Measurements from ENCODE around the gene DBH.
"Not testable (repeated sequence)": the region's sequence is repeated elsewhere in the genome, so short reads cannot be mapped to it uniquely, and the experiment has no call there.

Gene DBH

DNA sequence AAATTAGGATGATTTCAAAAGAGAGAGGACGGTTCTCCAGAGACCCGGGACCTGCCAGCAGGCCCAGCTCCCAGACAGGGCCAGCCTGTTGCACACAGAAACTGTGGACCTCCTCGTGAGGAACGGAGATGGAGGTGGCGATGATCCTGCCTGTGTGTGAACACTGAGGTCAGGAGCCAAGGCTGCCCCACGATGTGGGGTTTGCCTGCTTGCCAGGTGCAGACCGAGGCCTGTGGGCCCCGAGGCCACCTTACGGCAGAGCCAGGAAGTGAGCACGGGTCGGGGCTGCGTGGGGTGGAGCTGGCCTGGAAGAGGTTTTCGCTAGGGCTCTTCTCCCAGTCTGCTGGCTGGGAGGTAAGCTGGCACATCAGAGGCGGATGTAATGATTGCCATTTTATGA lies 31.3 kb upstream of the DBH start:
- DNase-seq, result peak; percentile 31 to 47

DNA sequence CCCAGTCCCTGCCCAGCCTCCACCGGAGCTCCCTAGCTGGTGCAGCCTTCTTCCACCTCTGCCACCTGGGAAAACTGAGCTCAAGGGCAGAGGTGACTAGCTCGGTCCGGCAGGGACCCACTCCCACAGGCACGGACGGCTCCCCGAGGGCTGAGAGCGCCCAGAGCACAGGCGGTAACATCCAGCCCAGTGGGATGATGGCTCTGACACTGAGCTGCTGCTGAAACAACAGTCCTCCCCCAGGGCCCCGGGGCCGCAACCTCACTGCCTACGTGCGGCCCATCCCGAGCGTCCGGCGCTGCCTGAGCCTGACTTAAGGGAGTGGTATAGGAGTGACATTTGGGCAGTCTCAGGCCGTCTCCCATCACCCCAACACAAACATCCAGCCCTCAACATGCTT lies 30.7 kb upstream of the DBH start:
- no peak for DNase-seq

DNA sequence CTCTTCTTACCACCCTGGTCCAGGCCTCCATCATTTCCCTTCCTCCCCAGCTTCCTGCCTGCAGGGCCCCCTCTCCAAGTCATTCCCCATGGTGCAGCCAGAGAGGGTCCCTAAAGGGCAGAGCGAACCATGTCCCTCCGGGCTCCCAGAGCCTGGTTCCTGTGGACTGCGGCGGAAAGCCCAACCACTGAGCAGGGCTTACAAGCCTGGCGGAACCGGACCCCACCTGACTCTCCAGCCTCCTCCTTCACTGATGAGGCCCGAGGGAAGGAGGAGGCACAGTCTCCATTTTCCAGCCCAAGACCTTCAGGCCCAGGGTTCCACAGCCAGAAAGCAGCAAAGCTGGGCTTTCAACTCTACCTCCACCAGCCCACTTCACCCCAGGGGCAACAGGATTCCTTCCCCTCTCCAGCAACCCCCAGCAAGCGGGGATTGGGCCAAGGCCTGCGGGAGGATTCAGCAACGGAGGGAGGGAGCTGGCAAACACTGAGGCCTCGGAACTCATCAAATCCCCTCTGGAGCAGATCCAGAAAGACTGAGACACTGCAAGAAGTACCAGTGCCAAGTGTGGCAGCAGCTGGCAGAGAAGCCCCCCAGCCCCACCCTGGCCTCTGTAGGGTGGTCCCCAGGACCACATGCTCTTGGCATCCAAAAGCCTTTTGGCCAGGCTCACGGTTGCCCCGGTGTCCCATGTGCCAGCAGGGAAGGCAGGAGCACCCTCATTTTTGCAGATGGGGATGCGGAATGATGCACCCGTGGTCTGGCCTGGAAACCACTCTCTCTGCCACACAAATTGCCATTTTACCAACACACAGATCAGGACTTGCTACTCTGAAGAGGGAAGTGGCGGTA lies 30.1 kb upstream of the DBH start:
- DNase-seq, result no peak

DNA sequence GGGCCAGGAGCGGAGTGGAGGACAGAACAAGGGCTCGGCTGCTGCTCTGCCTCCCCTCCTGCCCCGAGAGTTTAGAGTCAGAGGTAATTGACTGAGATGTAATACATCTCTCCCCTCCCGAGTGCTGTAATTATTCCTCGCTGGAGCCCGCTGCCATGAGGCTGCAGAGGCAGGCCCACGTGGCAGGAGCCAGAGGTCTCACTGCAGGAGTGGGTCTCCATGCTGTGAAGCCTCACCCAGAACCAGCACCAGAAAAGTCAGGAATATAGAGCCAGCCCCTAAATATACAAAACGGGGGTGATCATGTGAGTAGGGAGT lies 29.5 kb upstream of the DBH start:
- no peak for DNase-seq

DNA sequence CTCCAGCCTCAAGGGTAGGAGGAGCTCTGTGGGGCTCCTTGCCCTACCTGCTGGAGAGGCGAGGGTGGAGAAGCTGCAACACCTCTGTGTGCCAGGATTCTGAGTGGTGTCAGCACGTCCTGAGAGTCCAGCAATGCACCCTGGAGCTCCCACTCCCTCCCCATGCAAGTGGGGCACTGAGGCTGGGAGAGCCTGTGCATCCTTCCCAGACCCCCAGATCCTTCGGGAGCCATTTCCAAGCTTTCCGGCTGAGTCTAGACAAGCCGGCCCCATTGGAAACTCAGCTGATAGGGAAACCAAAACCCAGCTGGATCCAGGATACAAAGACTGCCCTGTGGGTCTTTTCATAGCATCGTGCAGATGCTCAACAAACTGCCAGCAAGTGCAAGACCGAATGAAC lies 28.8 kb upstream of the DBH start:
- DNase-seq, result no peak

DNA sequence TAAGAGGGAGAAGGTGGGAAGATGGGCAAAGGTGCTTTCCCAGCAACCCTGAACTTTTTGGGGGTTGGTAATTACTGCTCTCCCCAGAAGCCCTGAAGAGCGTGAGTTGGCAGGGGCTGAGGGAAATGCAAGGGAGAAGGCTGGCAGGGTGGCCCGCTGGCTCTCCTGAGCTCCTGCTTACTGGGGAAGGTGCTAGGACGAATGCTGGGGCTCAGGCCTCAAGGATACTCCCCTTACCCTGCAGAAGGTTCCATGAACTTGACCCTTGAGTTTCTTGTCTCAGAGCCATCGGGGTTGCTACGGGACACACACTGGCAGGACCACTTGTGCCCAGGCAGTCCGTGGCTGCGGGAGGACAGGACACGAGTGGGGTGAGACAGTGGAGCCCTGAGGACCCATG lies 28.2 kb upstream of the DBH start:
- DNase-seq, result no peak

DNA sequence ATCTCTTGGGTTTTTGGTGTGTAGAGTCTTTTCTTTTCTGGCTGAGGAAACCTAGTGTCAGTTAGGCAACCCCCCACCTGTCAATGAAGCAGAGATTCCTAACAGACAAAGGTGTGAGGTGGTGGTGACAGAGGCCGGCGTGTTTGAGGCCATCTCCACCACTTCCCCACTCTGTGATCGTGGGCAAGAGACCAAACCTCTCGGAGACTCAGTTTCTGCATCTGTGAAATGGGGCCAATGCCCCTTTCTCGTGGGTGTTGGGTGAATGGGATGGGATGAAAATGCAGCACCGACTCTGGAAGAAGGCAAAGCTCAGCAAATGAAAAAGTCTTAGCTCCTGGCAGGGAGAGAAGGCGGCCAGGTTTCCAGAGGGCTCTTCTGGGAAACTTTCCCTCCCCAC lies 27.8 kb upstream of the DBH start:
- no peak for DNase-seq

DNA sequence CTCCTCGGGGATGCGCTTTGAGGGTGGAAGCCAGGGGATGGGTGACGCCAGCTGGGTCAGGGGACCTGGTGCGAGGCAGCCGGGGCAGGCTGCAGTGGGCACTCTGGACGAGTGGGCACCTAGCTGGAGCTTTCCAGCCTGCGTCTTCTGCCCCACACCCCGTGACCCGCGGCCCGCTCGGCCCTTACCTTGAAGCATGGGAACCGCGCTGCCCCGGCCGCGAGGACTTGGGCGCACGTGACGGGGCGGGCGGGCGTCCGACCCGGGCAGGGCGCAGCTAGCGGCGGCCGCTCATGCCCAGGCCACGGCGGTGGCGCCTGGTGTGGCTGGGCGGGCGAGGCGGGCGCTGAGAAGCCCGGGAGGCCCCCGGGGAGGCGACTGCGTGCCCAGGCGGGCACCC lies 27.3 kb upstream of the DBH start:
- DNase-seq, result no peak

DNA sequence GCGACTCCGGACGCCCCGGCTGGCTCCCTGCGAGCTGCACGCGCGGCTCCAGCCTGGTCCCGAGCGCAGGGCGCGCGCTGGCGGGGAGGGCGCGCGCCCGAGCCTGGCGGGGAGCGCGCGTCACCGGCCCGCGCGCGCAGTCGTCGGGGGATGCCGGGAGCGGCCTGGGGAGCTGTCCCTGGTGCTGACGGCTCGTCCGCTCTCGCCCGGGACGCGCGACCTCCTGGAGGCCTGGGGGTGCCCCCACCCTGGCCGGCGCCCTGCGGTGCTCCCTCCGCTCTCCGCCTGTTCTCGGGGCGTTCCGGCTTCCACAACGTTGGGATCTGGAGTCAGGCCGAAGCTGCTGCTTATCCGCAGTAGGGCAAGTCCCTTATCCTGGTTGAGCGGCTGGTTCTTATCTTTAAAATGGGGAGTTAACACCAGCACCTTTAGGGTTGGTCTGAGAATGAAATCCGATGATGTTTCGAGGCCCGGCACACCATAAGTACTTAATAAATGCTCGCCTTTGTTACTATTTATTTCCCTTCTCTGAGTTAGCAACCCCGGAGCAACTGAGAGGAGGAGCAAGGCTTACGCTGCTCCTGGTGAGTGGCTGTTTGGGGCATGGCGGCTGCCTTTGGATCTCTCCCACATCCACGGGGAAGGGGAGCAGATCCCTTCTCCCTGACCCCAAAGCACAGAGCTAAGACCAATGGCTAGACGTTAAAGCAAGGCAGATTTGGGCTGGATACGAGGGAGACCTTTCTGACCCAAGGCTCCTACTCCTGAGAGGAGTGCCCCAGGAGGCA lies 26.7 kb upstream of the DBH start, which contains the start of gene FAM163B:
TSS of gene FAM163B (minus strand) at position 79 of the 788 bp plus-strand sequence. CDS start 29,166 bp downstream, outside the sequence.
- DNase-seq, result no peak

DNA sequence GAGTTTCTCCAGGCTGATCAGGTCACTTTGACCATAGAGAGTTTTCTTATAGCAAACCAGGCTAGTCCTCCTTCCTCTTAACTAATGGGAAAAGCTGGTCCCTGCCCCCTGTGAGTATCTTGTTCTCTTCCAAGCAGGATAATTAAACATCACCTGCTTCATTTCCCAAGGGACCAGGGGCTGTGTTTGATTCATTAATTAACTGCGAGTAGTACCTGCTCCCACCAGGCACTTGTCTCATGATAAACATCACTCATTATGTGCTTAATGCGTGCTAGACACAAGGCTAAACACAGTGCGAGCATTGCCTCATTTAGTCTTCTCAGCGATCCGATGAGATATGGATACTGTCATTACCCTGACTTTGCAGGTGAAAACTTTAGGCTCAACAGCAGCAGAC lies 25.3 kb upstream of the DBH start:
- no peak for DNase-seq

DNA sequence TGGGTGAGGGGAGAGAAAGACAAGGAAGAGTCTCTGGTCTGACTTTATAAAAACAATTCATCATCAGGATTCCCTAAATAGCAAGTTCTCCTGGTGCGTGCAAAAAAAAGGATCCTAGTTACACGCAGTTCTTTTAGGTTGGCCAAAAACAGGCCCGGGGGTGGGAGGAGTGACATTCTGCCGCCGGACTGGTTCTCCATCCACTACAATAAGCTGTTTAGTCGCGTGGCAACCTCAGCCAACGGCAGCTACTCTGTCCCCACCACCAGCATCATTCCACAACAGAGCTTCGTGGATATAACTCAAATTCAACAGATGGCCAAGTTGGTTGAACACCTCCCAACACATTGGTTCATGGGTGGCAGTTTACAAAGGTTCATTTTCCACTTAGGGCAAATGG lies 24.1 kb upstream of the DBH start:
- no peak for DNase-seq

DNA sequence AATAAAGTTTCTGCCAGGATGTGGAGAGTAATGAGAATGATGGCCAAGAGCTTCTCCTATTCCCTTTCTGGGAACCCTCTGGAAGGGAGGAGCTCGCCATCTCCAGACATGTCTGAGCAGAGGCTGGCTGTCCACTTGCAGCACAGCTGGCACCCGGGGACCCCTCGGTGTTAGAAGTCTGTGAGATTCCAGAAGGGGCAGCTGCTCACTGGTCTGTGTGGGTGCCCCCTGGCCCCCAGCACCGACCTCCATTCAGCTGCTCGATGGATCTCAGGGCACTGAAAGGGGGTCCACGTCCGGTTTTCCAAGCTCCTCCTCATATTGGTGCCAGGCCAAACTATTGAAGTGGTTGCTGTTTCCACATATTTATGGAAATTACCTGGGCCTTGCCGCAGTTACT lies 23.3 kb upstream of the DBH start:
- DNase-seq, result no peak

DNA sequence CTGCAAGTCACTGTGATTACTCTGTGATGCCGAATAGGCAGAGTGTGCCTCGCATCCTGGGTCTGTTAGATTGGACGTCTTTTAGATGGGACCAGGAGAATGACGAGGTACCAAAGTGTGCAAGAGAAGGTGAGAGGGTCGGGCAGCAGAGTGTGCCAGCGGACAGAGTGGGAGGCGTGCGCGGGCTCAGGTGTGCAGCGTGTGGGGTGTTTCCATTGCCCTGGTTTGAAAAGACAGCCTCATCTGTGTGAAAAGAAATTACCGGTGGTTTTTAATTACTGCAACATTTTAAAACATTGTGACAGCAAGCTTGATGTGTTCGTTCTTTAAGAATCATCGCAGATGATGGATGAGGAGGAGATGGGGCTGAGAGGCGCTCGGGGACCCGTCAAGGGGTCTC lies 22.7 kb upstream of the DBH start:
- no peak for DNase-seq

DNA sequence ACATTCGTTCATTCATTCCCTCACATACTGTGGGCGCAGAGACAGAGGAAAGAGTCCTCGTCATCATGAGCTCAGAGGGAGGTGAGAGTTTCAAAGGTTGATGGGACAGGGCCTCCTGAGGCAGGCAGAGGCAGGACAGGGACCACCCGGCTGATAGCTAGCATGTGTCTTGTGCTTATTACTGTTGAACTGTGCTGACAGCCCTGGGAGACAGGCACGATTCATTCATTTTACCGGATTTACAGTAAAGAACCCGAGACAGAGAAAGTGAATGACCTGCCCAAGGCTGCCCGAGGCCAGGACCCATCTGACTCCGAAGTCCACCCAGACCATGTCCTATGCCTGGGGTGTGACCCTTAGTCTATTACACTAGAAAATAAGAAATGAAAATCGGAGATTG lies 22.1 kb upstream of the DBH start:
- no peak for DNase-seq

DNA sequence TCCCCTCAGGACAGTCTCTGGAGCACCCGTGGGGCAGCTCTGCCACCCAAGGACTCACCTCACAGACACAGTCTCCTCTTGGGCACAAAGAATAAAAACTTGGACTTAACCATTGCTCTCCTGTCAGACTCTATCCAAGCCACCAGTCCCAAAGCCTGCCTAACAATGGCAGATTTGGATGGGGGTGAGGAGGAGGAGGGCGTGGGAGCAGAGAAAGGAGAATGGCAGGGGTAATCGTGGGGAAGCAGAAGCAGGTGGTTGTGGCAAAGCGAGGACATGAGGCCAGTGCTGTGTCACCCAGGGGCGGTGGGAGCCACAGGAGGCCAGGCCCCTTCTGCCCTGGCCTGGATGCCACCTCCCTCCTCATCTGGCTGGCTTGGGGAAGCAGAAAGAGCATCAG lies 21.5 kb upstream of the DBH start:
- DNase-seq, result no peak

DNA sequence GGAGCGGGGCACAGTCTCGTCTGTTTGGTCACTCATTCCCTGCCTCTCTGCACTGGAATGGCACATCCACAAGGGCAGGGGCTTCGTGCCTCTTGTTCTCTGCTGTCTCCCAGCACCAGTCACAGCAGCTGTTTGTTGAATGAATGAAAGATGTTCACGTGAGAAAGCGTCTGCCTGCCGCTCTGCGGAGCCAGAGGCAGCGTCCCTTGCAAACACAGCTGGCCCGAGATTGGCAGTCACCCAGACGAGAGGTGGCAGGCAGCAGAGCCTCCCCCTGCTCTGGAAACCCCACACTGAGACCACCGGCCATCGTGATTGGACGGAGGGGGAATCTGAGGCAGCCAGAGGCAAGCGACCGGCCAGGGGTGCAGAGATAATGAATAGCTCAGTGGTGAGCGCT lies 21.0 kb upstream of the DBH start:
- DNase-seq, result peak; percentile 84 to 85

DNA sequence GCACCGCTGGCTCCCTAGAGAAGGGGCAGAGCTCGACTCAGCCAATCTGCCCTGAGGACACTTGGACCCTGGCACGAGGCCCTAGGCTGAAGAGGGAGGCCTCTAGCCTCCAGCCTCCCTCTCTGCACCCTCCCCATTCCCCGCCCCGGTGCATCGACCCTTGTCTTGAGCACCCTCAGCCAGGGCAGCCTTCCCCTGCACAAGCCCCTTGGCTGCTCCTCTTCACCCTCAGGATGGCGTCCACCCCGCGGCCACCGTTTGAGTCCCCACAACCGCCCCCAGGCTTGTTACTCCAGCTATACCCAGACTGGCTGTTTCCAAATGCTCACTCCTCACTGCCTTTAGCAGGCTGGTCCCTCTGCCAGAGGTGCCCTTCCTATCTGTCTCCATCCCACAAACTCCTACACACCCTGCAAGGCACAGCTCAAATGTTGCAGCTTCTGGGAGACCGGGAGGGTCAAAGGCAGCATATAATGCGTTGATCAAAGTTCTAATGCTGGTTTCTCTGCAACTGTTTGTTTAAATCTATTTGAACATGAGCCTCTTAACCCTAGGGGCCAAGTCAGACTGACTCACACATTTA lies 20.5 kb upstream of the DBH start:
- peak in 1 of 2 experiments; percentile 51 for DNase-seq

DNA sequence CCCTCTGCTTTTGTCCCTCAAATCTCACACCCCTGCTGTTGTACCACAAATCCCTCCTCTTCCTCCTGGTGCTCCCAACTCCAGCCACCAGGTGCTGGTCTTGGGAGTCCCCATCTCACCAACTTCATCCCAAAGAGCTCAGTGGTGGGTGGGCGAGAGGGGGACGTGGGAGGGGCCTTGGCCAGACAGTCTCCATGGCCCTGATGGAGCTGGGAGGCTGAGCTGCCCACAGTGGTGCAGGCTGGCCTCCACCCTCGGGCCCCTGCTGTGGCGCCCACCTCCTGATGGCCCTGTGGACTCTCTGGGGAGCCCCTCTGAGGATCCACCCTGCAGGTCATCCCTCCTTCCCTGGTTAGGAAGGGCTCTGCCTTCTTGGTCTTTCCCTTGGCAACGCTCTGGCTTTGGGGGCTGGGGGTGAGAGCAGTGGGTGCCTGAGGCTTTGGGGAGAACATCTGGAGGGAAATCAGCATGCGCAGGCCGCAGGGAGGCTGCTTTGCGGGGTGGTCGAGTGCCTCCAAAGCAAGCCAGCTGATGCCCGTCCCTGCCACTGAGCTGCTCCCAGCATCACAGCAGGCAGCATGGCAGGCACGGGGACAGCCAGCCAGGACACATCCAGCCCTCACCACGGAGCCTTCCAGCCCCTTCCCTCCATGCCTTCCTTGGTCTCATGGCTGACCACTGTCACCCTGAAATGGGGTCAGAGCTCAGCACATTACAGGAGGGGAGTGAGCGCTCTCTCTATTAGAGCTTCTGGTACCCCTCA lies 19.3 kb upstream of the DBH start:
- no peak for DNase-seq

DNA sequence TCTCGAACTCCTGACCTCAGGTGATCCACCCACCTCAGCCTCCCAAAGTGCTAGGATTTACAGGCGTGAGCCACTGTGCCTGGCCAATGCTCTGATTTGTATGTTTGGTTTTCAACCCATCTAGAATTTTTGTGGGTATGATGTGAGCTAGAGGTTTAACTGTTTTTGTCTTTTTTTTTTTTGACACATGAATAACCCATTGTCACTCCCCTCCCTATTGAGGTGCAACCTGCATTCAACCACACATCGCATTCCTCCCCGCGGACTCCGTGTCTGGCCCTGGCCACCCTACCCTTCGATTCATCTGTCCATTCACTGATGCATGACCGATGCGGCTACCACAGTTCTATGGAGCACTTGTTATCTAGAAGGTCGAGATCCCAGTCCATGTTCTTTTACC lies 17.4 kb upstream of the DBH start:
- DNase-seq, result no peak

DNA sequence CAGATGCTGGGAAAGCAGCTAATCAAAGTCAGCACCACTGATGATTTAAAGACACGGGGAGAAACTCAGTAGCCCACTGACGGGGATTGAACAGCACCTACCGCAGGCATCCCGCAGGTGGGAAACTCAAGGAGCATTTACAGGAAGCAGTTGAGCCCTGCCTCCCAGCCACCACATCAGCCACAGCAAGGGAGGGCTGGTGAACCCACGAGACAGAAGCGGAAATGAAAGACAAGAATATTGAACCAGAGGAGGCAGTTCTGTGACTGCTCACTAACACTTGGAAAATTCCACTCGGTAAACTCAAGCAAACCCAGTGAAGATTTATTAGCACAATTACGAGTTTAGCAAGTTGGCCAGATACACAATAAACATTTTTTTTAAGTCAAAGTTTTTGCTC lies 16.4 kb upstream of the DBH start:
- DNase-seq, result peak in 1 of 2 experiments; percentile 53

DNA sequence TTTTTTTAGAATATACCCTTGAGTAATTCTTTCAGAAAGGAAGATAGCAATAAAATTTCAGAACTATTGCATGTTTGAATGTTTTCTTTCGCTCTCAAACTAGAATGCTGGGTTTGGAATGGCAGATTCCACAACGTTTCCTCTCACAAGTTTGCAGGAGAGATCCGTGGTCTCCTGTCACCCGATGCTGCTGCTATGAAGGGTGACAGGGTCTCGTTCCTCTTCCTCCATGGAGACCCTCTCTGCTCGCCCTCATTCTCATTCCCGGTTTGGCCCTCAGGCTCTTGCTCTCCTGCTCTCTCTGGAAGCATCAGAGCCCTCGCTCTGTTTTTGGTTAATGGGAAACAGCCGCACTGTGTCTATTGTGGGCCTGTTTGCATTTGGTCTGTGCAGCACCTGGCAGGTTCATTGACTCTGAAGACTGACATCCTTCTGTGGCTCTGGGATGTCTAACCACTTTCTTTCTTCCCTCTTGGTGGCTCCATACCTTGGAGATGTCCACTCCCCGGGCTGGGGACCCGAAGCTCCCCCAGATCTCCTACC lies 14.4 kb upstream of the DBH start:
- peak in 1 of 2 experiments; percentile 27 for DNase-seq

DNA sequence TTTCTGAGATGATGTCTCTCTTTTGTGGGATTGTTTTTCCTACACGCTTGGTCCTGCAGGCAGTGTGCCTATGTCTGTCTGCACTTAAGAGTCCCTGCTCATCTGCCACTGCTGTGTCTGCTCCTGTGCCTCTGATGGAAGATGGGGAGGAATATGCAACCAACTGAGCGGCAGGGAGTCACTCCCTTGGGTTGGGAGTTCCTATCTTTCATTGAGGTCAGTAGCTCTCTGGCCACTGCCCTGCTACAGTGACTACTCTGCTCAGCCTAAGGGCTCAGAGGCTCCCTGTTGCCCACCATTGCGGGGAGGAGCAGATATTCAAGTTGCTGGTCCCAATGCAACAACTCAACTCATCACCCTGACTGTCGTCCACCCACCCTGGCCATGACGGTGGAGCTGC lies 13.6 kb upstream of the DBH start:
- no peak for DNase-seq

DNA sequence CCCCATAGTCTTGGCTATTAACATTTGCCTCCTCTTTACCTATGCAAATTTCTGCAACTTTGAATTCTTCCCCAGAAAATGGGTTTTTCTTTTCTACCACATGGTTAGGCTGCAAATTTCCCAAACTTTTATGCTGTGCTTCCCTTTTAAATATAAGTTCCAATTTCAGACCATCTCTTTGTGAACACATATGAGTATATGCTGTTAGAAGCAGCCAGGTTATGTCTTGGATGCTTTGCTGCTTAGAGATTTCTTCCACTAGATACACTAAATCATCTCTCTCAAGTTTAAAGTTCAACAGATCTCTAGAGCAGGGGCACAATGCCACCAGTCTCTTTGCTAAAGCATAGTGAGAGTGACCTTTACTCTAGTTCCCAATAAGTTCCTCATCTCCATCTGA lies 10.2 kb upstream of the DBH start:
- not testable (repeated sequence) for DNase-seq

All from SHP77 (cell line).